Neutrophil (primary cell): Measurements from ENCODE around the gene UBFD1.

Experiments used
- H3K27ac ChIP-seq: fragments of 200-600 bp; sonication (generic); 2 replicates; pipeline ENCODE4 v1.5.1; 2016; ENCODE audit warnings: mild to moderate bottlenecking, moderate library complexity
- H3K27me3 ChIP-seq: fragments of 200-600 bp; sonication (generic); 2 replicates; pipeline ENCODE4 v1.6.0; 2016; ENCODE audit warnings: mild to moderate bottlenecking
- H3K36me3 ChIP-seq: fragments of 200-600 bp; sonication (generic); 2 replicates; pipeline ENCODE4 v1.5.1; 2017
- H3K4me1 ChIP-seq, 2 experiments: fragments of 200-600 bp in 1 of 2; sonication (generic) in 1 of 2; 1 replicate in 1 of 2; 2 replicates in 1 of 2; pipeline versions ENCODE4 v1.5.1 to v1.6.1; 2013 to 2016; ENCODE audit warnings: low read depth in 1 of 2, low read length in 1 of 2, mild to moderate bottlenecking in 1 of 2, moderate library complexity in 1 of 2; ENCODE audit not compliant: control insufficient read depth in 1 of 2, insufficient read depth in 1 of 2
- H3K4me3 ChIP-seq, 2 experiments: fragments of 200-600 bp in 1 of 2; sonication (generic) in 1 of 2; 1 replicate in 1 of 2; 2 replicates in 1 of 2; pipeline ENCODE4 v1.5.1; 2013 to 2016; ENCODE audit warnings: low read depth in 1 of 2, low read length in 1 of 2, mild to moderate bottlenecking in 1 of 2, moderate library complexity in 1 of 2
- H3K9me3 ChIP-seq: fragments of 200-600 bp; sonication (generic); 2 replicates; pipeline ENCODE4 v1.5.1; 2016
- CTCF ChIP-seq: fragments of 200-600 bp; sonication (generic); IDR thresholded peaks from 2 replicates; pipeline ENCODE4 v1.5.1; 2016; ENCODE audit warnings: antibody characterized with exemption

The UBFD1 gene

DNA sequence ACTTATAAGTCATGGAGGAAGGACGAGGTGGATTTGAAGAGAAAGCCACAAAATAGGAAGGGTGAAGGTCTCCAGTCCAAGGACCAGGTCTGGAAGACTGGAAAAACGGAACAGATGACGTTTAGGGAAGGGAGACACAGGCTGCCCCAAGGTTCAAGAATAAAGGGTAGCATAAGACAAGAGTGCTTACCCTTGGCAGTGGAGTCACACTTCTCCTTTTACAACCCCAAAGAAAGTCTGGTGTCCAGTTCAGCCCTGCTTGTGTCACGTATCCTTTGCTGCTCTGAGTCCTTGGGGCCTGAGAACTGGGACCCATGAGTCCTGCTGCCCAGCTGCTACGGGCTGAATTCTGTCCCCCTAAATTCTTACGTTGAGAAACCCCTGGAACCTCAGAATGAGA is 34.2 kb upstream of the UBFD1 start:
- Histone ChIP-seq H3K9me3 (no peaks in the 10 kb centered on the region), H3K27ac (no peak overlapping the region), H3K36me3 (no peaks in the 10 kb centered on the region), H3K4me1 (peaks cover 11 to 14% of the 10 kb centered on the region in 2 experiments), H3K27me3 (no peaks in the 10 kb centered on the region), H3K4me3 (no peak overlapping the region)
- TF ChIP-seq CTCF: no peak

GRCh38 chr16:23523876-23524385 is 33.6 kb upstream of the UBFD1 start:
- Histone ChIP-seq H3K27me3 (no peaks in the 10 kb centered on the region), H3K4me3 (no peak overlapping the region), H3K9me3 (no peaks in the 10 kb centered on the region), H3K27ac (no peak overlapping the region), H3K4me1 (peaks cover 17 to 20% of the 10 kb centered on the region in 2 experiments), H3K36me3 (no peaks in the 10 kb centered on the region)
- no peak for TF ChIP-seq CTCF

DNA sequence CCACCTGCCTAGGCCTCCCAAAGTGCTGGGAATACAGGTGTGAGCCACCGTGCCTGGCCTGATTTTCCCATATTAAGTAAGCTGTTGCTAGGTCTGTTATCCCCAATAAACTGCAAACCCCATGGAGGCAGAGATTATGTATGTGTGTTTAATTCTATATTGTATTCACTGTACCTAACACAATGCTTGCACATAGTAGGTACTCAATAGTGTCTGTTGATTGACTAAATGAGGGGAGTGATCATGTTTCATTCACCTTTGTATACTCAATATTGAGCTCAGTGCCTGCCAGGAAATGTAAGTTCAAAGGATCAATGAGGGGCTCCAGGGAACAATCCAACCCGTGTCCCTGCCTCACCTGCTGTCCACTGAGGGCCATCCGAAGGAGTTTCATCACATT is 32.6 kb upstream of the UBFD1 start:
- H3K27ac ChIP-seq: no peak overlapping the region
- peaks cover 27 to 30% of the 10 kb centered on the region in 2 experiments for H3K4me1 ChIP-seq

GRCh38 chr16:23527961-23528643 is 29.4 kb upstream of the UBFD1 start:
- H3K9me3 ChIP-seq: no peaks in the 10 kb centered on the region
- H3K4me3 ChIP-seq: no peak overlapping the region
- H3K27me3 ChIP-seq: no peaks in the 10 kb centered on the region
- TF ChIP-seq CTCF: no peak
- peaks cover 21 to 23% of the 10 kb centered on the region in 2 experiments for H3K4me1 ChIP-seq
- H3K27ac ChIP-seq: peak overlapping the region; percentile 59
- no peaks in the 10 kb centered on the region for H3K36me3 ChIP-seq

More for the DNA sequence above, 32.6 kb upstream of the UBFD1 start:
- TF ChIP-seq CTCF: no peak
- Histone ChIP-seq H3K27me3 (no peaks in the 10 kb centered on the region), H3K9me3 (no peaks in the 10 kb centered on the region), H3K36me3 (no peaks in the 10 kb centered on the region), H3K4me3 (no peak overlapping the region)

GRCh38 chr16:23528644-23529310 is 28.8 kb upstream of the UBFD1 start:
- no peaks in the 10 kb centered on the region for H3K36me3 ChIP-seq
- no peaks in the 10 kb centered on the region for H3K9me3 ChIP-seq
- TF ChIP-seq CTCF: no peak
- peaks cover 21 to 23% of the 10 kb centered on the region in 2 experiments for H3K4me1 ChIP-seq
- H3K27ac ChIP-seq: peak overlapping the region; percentile 59
- H3K4me3 ChIP-seq: no peak overlapping the region
- H3K27me3 ChIP-seq: no peaks in the 10 kb centered on the region
